ENCODE data around the gene MEIS1. TPM values are rescaled to one million over a fixed set of nuclear protein-coding genes. Genes with fewer than 3 reads are reported as not detected.

The MEIS1 gene
- total and polyA plus RNA-seq, 2 experiments from 2014 or later, result 115 to 121 TPM

DNA sequence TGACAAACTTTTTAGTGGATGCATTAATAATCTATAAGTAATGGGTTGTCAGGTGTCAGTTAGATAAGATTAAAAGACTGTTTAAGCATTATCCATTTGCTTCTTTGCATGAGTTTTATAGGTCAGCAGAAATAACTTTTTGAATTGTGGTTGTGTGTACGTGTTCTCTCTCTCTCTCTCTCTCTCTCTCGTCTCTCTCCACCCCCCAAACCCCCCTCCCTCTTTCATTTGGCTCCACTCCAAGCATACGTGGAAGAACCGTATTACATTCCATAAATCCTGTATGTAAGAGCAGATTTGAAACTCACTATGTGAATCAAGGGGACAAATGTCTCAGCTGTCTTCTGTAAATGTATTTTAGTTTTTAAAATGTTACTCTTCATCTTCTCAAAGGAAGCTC is 120.2 kb downstream of the MEIS1 start:
- H3K4me1 ChIP-seq (ENCODE audit: low read depth), result peaks cover 36% of the 10 kb centered on the region
- H3K4me3 ChIP-seq, result no peak overlapping the region
- DNase-seq (ENCODE audit: low read depth in 1 of 2, low spot score in 1 of 2), result peak in 1 of 2 donors; percentile 77
- H3K27me3 ChIP-seq, result no peaks in the 10 kb centered on the region
- H3K36me3 ChIP-seq, result peaks cover 7% of the 10 kb centered on the region
- TF ChIP-seq, protein P1, sequence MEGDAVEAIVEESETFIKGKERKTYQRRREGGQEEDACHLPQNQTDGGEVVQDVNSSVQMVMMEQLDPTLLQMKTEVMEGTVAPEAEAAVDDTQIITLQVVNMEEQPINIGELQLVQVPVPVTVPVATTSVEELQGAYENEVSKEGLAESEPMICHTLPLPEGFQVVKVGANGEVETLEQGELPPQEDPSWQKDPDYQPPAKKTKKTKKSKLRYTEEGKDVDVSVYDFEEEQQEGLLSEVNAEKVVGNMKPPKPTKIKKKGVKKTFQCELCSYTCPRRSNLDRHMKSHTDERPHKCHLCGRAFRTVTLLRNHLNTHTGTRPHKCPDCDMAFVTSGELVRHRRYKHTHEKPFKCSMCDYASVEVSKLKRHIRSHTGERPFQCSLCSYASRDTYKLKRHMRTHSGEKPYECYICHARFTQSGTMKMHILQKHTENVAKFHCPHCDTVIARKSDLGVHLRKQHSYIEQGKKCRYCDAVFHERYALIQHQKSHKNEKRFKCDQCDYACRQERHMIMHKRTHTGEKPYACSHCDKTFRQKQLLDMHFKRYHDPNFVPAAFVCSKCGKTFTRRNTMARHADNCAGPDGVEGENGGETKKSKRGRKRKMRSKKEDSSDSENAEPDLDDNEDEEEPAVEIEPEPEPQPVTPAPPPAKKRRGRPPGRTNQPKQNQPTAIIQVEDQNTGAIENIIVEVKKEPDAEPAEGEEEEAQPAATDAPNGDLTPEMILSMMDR (IDR thresholded peaks at IDR 0.05; ENCODE audit: low read depth, low read length), result no peak
- H3K9me3 ChIP-seq (ENCODE audit: low read depth), result no peaks in the 10 kb centered on the region
- peak overlapping the region; percentile 83 for H3K27ac ChIP-seq

DNA sequence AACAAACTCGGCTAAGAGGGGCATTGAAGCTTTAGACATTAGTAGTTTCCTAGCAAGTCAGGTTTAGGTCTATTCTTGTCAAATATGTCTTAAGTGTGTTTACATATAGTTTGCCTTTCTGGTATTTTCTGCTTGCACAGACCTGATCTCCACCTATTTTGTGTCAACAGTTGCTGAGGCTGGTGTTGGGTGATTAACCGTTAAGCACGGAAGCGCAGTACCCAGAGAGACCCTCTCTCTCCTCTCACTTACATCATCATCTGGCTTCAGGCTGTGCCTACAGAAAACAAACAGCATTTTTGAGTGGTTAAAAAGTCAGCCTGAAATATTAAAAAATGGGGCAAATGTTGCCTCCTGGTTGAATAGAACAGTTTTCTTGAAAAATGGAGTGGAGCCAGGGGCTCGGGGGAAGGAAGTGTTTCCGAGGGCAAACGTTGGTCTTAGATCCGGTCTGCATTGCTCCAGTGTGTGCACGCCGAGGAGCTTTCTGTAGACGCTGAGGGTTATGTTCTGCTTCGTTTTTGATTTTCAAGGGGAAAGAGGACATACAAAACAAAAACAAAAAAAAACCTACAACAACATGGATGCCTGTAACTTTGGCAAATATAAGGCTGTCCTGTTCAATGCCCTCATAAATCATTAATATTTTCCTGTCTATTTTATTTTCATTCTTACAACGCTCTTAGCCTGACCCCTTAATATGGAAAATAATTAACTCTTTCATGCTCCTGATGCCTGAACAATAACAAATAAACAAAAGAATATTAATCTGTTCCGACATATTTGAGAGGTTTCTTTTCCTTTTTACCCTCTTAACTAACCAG is 120.8 kb downstream of the MEIS1 start:
- Histone ChIP-seq H3K4me3 (no peak overlapping the region), H3K36me3 (peaks cover 6% of the 10 kb centered on the region), H3K27ac (peak overlapping the region; percentile 83), H3K4me1 (ENCODE audit: low read depth) (peaks cover 36% of the 10 kb centered on the region), H3K9me3 (ENCODE audit: low read depth) (no peaks in the 10 kb centered on the region), H3K27me3 (no peaks in the 10 kb centered on the region)
- DNase-seq (ENCODE audit: low read depth in 1 of 2, low spot score in 1 of 2), result peak in 1 of 2 donors; percentile 75
- TF ChIP-seq, protein P1 (IDR thresholded peaks at IDR 0.05; ENCODE audit: low read depth, low read length), result no peak

DNA sequence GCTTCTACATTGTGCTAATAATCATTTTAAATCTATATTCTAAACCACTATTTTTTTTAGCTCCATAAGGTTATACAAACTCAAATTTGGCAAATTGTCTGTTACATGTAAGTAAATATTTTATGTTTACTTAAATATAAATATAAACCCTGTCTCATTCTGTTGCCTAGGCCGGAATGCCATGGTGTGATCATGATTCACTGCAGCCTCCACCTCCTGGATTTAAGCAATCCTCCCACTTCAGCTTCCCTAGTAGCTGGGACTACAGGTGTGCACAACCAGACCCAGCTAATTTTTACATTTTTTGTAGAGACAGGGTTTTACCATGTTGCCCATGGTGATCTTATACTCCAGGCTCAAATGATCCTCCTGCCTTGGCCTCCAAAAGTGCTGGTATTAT is 124.7 kb downstream of the MEIS1 start:
- no peaks in the 10 kb centered on the region for H3K27me3 ChIP-seq
- no peaks in the 10 kb centered on the region for H3K36me3 ChIP-seq
- no peak for DNase-seq (ENCODE audit: low read depth in 1 of 2, low spot score in 1 of 2)
- H3K9me3 ChIP-seq (ENCODE audit: low read depth), result no peaks in the 10 kb centered on the region
- H3K27ac ChIP-seq, result no peak overlapping the region
- TF ChIP-seq, protein P1 (IDR thresholded peaks at IDR 0.05; ENCODE audit: low read depth, low read length), result no peak
- H3K4me3 ChIP-seq, result no peak overlapping the region
- H3K4me1 ChIP-seq (ENCODE audit: low read depth), result peaks cover 51% of the 10 kb centered on the region

DNA sequence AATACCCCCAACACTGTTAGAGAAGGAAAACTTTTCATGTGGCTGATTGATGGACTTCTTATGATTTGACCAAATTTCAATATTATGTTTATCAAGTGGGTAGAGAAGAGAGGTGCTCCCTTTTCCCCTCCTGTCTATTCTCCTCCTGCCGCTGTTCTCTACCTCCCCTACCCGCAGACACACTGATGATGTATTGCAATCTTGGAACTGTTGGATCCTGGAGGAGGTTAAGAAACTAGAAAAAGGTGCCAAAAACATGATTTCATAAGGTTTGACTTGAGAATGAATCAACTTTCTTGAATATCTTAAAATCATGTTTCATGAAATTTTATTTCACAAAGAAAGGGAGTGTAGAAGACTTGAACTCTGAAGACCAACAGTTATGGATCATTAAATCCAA is 125.8 kb downstream of the MEIS1 start:
- Histone ChIP-seq H3K27ac (peak overlapping the region; percentile 77), H3K4me1 (ENCODE audit: low read depth) (peaks cover 52% of the 10 kb centered on the region), H3K4me3 (no peak overlapping the region), H3K27me3 (no peaks in the 10 kb centered on the region), H3K9me3 (ENCODE audit: low read depth) (no peaks in the 10 kb centered on the region), H3K36me3 (no peaks in the 10 kb centered on the region)
- DNase-seq (ENCODE audit: low read depth in 1 of 2, low spot score in 1 of 2), result peak in 1 of 2 donors; percentile 66
- TF ChIP-seq, protein P1 (IDR thresholded peaks at IDR 0.05; ENCODE audit: low read depth, low read length), result no peak

DNA sequence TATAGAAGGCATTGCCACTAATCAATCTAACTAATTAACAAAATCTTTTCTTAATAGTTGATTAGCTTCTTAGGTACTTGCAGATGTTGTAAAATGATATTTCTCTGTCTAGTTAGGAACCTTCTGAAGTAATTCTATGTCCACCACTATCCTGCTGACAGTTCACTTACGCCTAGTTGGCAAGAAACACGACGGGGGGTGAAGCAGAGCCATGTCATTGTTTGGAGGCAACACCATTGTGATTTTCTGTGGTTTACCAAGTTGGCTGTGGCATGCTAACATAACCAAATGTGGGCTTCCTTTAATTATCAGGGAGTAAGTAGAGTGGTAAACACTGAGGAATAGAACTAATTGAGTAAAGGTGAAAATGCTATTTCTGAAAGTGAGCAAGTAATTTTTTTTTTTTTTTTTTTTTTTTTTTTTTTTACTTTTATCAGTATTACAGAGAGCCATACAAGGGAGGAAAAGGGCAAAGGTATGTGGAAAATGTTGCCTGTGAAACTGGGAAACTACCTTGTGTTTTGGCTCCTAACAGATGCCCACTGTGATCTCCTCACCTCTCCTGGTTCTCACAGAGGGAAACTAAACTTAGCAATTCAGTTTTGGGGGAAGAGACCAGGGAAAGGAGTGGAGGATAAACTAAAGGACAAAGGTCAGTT is 126.8 kb downstream of the MEIS1 start:
- peaks cover 60% of the 10 kb centered on the region for H3K4me1 ChIP-seq (ENCODE audit: low read depth)
- no peaks in the 10 kb centered on the region for H3K9me3 ChIP-seq (ENCODE audit: low read depth)
- TF ChIP-seq, protein P1 (IDR thresholded peaks at IDR 0.05; ENCODE audit: low read depth, low read length), result no peak
- H3K4me3 ChIP-seq, result no peak overlapping the region
- peak; percentile 40 to 71 for DNase-seq (ENCODE audit: low read depth in 1 of 2, low spot score in 1 of 2)
- H3K36me3 ChIP-seq, result no peaks in the 10 kb centered on the region
- H3K27ac ChIP-seq, result peak overlapping the region; percentile 77
- H3K27me3 ChIP-seq, result no peaks in the 10 kb centered on the region
